ENCODE measurements around the gene HECW1. TPM values are rescaled to one million over a fixed set of nuclear protein-coding genes. Genes with fewer than 3 reads are reported as not detected.

Gene HECW1
- total and polyA plus RNA-seq, 5 experiments from 2014 or later: not detected

DNA sequence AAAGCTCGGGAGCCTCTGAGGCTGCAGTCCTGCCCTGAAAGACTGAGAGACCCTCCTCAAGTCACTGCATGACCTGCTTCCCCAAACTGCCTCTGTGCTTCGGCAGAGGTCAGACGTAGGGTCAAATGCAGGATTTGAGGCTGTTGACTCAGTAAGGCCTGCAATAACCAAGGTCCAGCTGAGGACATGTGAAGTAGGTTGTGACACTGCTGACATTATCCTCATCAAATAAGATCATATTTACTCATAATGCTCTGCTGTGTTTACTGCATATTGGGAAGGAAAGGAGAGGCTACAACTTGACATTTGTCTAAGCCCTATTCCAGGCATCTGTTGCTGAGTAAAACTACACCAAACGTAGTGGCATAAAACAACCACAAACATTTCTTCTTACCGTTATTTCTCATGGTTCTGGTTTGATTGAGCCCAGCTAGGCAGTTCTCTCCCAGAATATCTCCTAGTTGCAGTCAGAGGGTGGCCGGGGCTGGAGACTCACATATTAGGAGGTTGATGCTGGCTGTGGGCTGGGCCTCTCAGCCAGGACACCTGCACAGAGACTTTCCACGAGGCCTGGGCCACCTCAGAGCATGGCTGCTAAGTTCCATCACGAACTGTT lies 348.4 kb downstream of the HECW1 start:
- no peak for DNase-seq

DNA sequence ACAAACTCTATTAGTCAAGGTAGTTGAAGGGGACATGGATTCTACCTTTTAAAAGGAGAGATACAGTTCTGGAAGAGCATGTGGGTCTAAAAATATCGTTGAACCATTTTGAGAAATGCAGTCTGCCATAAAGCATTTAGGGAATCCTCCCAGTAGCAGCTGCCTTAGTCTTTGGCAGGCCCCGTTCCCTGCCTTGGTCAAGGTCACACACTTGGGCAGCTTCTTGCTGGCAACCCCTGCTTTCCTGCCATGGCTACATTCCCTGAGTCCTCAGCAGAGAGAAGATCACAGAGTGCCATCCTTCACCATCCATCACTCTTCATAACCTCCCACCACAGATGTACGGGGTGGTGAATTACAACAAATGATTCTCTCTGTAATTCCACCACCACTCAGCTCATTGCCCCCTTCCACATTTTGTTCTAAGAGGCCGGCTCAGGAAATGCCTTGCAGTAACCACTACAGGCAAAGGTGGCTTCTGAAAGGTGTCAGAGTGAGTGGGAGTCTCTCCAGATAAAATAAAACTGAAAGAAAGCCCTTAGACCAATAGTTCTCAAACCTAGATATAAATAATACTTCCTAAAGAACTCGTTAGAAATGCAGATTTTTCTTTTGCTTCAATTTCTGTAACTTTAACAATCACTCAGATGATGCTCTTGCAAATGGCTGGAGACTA lies 349.0 kb downstream of the HECW1 start:
- POLR2A ChIA-PET: no interaction called here
- ATAC-seq: no peak
- Mint-ChIP-seq H3K9me3 (no peaks in the 10 kb centered on the region), H3K36me3 (no peaks in the 10 kb centered on the region), H3K4me3 (no peak overlapping the region), H3K4me1 (peaks cover 4 to 9% (median 6%) of the 10 kb centered on the region in 4 donors), H3K27ac (peak overlapping the region in 1 of 10 donors; percentile 8), H3K27me3 (peaks cover 4 to 18% (median 6%) of the 10 kb centered on the region in 5 donors)
- no peak for DNase-seq

More for the DNA sequence above, 348.4 kb downstream of the HECW1 start:
- POLR2A ChIA-PET: no interaction called here
- Mint-ChIP-seq H3K4me1 (peaks cover 3 to 7% (median 5%) of the 10 kb centered on the region in 4 donors), H3K36me3 (no peaks in the 10 kb centered on the region), H3K27ac (no peak overlapping the region), H3K4me3 (no peak overlapping the region), H3K27me3 (peaks cover 4 to 18% (median 6%) of the 10 kb centered on the region in 5 donors), H3K9me3 (no peaks in the 10 kb centered on the region)
- ATAC-seq: no peak

DNA sequence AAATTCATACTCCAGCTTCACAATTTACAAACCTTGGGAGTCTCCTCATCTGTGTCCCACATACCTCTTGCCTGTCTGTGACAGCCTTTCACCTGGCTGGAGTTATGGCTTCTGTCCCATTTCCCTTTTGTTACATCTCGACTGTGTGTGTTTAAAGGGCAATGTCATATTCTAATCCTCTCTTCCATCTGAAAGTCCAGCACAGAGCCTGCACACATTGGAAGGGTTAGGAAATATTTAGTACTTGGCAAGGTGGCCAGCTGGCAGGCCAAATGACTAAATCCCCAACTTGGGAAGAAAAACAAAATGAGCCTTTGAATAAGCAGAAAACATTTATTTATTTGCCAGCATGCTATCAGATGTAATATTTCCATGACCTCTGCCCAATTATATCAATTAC lies 350.4 kb downstream of the HECW1 start:
- ATAC-seq: no peak

DNA sequence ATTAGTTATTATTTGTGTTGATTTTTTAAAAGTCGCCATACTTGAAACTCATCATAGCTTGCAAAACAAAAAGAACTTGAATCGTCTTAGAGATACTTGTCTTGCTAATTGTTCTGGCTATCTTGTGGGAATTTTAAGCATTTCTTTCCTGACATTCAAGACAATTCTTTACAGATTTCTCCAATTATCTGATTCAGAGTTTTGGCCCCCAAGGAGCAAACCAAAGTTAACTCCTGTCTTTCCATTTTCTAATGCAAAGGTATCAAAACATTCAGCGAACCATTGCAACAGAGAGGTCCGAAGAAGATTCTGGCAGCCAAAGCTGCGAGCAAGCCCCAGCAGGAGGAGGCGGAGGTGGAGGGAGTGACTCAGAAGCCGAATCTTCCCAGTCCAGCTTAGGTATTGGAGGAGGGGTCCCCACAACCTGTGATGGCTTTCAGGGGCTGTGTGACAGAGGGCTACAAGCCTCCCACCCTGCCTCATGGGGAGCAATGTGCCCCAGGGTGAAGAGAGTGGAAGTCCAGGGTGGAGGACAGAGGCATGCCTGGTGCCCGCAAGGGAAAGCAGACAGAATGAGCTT lies 351.0 kb downstream of the HECW1 start:
- Mint-ChIP-seq H3K27me3 (peaks cover 4 to 18% (median 7%) of the 10 kb centered on the region in 5 donors), H3K4me3 (no peak overlapping the region), H3K27ac (peak overlapping the region in 1 of 10 donors; percentile 11), H3K36me3 (no peaks in the 10 kb centered on the region), H3K4me1 (peaks cover 4 to 9% (median 6%) of the 10 kb centered on the region in 4 donors), H3K9me3 (no peaks in the 10 kb centered on the region)
- ATAC-seq (no peak), DNase-seq (no peak)
- POLR2A ChIA-PET: no interaction called here

More for the DNA sequence above, 350.4 kb downstream of the HECW1 start:
- H3K9me3 Mint-ChIP-seq: no peaks in the 10 kb centered on the region
- peaks cover 4 to 18% (median 7%) of the 10 kb centered on the region in 5 donors for H3K27me3 Mint-ChIP-seq
- H3K36me3 Mint-ChIP-seq: no peaks in the 10 kb centered on the region
- no peak overlapping the region for H3K27ac Mint-ChIP-seq
- POLR2A ChIA-PET: no interaction called here
- H3K4me1 Mint-ChIP-seq: peaks cover 4 to 9% (median 6%) of the 10 kb centered on the region in 4 donors
- H3K4me3 Mint-ChIP-seq: no peak overlapping the region
- DNase-seq: no peak

GRCh38 chr7:43465581-43466554 lies 353.4 kb downstream of the HECW1 start:
- no peak overlapping the region for H3K4me3 Mint-ChIP-seq
- no peaks in the 10 kb centered on the region for H3K36me3 Mint-ChIP-seq
- H3K9me3 Mint-ChIP-seq: no peaks in the 10 kb centered on the region
- peaks cover 5 to 27% (median 12%) of the 10 kb centered on the region in 5 donors for H3K27me3 Mint-ChIP-seq
- ATAC-seq (no peak), DNase-seq (no peak)
- H3K4me1 Mint-ChIP-seq: peaks cover 4 to 9% (median 6%) of the 10 kb centered on the region in 4 donors
- POLR2A ChIA-PET: no interaction called here
- H3K27ac Mint-ChIP-seq: peak overlapping the region in 3 of 10 donors; percentile 11 to 75 (median 37)

DNA sequence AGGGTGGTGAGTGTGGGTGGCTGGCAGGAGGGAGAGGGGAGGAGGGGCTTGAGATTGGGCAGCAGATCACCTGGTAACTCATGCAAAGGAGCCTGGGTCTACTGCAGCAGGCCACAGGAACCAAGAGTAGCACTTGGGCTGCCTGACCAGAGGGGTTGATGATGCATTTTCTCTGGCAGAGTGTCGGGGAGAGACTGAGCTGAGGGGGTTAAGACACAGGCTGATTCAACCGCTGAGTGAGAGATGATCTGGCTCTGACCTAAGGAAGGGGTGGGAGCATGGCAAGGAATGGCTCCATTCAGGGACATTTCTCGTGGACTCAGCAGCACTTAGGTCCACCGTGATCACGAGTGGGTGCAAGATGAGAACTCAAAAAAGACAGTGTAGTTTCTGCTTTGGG lies 355.0 kb downstream of the HECW1 start:
- Mint-ChIP-seq H3K27me3 (peaks cover 5 to 35% (median 12%) of the 10 kb centered on the region in 5 donors), H3K4me3 (no peak overlapping the region)
- no peak for ATAC-seq

GRCh38 chr7:43467846-43468245 lies 355.4 kb downstream of the HECW1 start:
- Mint-ChIP-seq H3K36me3 (no peaks in the 10 kb centered on the region), H3K4me1 (peaks cover 4 to 9% (median 6%) of the 10 kb centered on the region in 4 donors), H3K27ac (peak overlapping the region in 1 of 10 donors; percentile 12), H3K4me3 (no peak overlapping the region), H3K9me3 (no peaks in the 10 kb centered on the region), H3K27me3 (peaks cover 2 to 31% (median 9%) of the 10 kb centered on the region in 5 donors)
- ATAC-seq (no peak), DNase-seq (no peak)
- POLR2A ChIA-PET: no interaction called here

More for the DNA sequence above, 355.0 kb downstream of the HECW1 start:
- no peaks in the 10 kb centered on the region for H3K36me3 Mint-ChIP-seq
- H3K27ac Mint-ChIP-seq: peak overlapping the region in 1 of 10 donors; percentile 12
- H3K9me3 Mint-ChIP-seq: no peaks in the 10 kb centered on the region
- H3K4me1 Mint-ChIP-seq: peaks cover 4 to 9% (median 6%) of the 10 kb centered on the region in 4 donors
- POLR2A ChIA-PET: no interaction called here
- DNase-seq: no peak

GRCh38 chr7:43469051-43469450 lies 356.6 kb downstream of the HECW1 start:
- peaks cover 1 to 21% (median 8%) of the 10 kb centered on the region in 5 donors for H3K27me3 Mint-ChIP-seq
- no peak for DNase-seq
- no peaks in the 10 kb centered on the region for H3K36me3 Mint-ChIP-seq
- peaks cover 4 to 9% (median 6%) of the 10 kb centered on the region in 4 donors for H3K4me1 Mint-ChIP-seq
- POLR2A ChIA-PET: no interaction called here
- no peak for ATAC-seq
- H3K9me3 Mint-ChIP-seq: no peaks in the 10 kb centered on the region
- H3K27ac Mint-ChIP-seq: no peak overlapping the region
- H3K4me3 Mint-ChIP-seq: no peak overlapping the region

GRCh38 chr7:43470110-43470509 lies 357.7 kb downstream of the HECW1 start:
- H3K9me3 Mint-ChIP-seq: no peaks in the 10 kb centered on the region
- H3K27ac Mint-ChIP-seq: no peak overlapping the region
- H3K4me3 Mint-ChIP-seq: no peak overlapping the region
- no peaks in the 10 kb centered on the region for H3K36me3 Mint-ChIP-seq
- peaks cover 1 to 21% (median 8%) of the 10 kb centered on the region in 5 donors for H3K27me3 Mint-ChIP-seq
- H3K4me1 Mint-ChIP-seq: peaks cover 4 to 9% (median 6%) of the 10 kb centered on the region in 4 donors
- ATAC-seq (no peak), DNase-seq (no peak)
- POLR2A ChIA-PET: no interaction called here

DNA sequence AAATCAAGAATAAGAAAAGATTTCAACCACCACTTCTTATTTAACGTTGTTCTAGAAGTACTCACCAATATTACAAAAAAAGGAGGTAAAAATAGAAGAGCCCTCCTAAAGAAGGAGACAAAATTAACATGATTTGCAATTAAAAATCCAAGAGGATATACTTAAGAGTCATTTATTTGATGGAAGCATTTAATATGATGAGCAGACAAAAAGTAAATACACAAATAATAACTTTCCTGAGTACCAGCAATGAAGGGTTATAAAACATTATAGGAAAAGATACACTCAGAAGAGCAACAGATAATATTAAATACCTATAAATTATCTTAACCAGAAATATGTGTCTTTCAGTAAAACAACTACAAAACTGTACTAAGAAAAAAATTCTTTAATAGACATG lies 363.5 kb downstream of the HECW1 start:
- Mint-ChIP-seq H3K27ac (no peak overlapping the region), H3K36me3 (no peaks in the 10 kb centered on the region), H3K9me3 (no peaks in the 10 kb centered on the region), H3K27me3 (peaks cover 0 to 10% (median 0%) of the 10 kb centered on the region in 5 donors), H3K4me3 (no peak overlapping the region), H3K4me1 (no peaks in the 10 kb centered on the region)
- POLR2A ChIA-PET: no interaction called here
- no peak for DNase-seq
- no peak for ATAC-seq

GRCh38 chr7:43476896-43477295 lies 364.4 kb downstream of the HECW1 start:
- Mint-ChIP-seq H3K27ac (no peak overlapping the region), H3K4me1 (no peaks in the 10 kb centered on the region), H3K36me3 (no peaks in the 10 kb centered on the region), H3K4me3 (no peak overlapping the region), H3K27me3 (peaks cover 0 to 4% (median under 1%) of the 10 kb centered on the region in 5 donors), H3K9me3 (no peaks in the 10 kb centered on the region)
- POLR2A ChIA-PET: no interaction called here
- ATAC-seq: no peak
- no peak for DNase-seq

- ATAC-seq (no peak), DNase-seq (no peak)
- POLR2A ChIA-PET: no interaction called here
- H3K36me3 Mint-ChIP-seq: no peaks in the 10 kb centered on the region
- H3K9me3 Mint-ChIP-seq: no peaks in the 10 kb centered on the region
- no peak overlapping the region for H3K27ac Mint-ChIP-seq
- peaks cover 0 to 2% (median 2%) of the 10 kb centered on the region in 5 donors for H3K27me3 Mint-ChIP-seq
- no peaks in the 10 kb centered on the region for H3K4me1 Mint-ChIP-seq
- no peak overlapping the region for H3K4me3 Mint-ChIP-seq
These were observed 366.6 kb downstream of the HECW1 start for GRCh38 chr7:43479042-43479441.
